B cell (primary cell): ENCODE measurements around the gene TTC23L.

Source experiments
- EZH2 ChIP-seq: IDR thresholded peaks from 2 replicates; pipeline ENCODE4 v1.6.1; 2012; ENCODE audit warnings: borderline replicate concordance, low read depth, mild to moderate bottlenecking, moderate library complexity, low read length; ENCODE audit not compliant: insufficient read depth, poor library complexity, severe bottlenecking
- TF ChIP-seq, protein P1 (sequence below): fragments of 200-600 bp; IDR thresholded peaks from one replicate; pipeline ENCODE4 v1.8.0; 2022; ENCODE audit warnings: antibody characterized with exemption, mild to moderate bottlenecking

DNA sequence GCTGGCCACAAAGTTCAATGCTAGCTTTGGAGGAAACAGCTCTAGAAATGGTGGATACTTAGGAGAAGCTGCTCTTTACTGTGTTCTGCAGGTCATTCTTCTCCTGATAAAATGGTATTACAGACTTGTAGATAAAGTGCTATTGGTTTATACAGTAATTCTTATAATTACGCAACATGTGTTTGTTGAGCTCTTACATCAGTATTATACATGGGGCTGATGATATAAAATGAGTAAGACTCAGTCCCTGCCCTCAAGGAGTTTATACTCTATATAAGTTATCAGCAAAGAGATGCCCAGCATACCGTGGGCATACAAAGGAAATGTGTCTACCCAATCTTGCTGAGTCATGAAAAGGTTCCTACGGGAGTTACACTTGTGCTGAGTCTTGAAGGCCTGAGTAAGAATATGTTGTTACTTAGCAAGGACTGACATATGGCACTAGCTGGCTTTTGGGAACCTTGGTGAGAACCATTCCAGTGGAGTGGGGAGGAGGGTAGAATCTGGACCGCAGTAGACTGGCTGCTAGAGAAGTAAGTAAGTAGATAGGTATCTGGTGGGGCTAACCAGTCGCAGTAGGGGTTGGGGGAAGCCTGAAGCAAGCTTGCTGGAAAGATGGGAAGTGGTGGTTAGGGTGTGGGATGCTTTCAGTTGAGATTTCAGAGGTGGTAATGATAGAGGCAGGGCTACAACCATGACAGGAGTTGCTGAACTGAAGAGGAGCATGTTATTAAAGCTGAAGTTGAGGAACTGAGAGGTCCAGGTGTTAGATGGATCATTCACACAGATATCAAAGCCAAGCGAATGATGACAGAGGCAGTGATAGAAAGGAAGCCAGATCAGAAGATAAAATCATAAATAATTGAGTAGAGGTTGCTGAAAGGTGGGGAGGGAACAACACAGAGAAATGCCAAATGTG, 11.1 kb upstream of the TTC23L start:
- TF ChIP-seq, protein P1, sequence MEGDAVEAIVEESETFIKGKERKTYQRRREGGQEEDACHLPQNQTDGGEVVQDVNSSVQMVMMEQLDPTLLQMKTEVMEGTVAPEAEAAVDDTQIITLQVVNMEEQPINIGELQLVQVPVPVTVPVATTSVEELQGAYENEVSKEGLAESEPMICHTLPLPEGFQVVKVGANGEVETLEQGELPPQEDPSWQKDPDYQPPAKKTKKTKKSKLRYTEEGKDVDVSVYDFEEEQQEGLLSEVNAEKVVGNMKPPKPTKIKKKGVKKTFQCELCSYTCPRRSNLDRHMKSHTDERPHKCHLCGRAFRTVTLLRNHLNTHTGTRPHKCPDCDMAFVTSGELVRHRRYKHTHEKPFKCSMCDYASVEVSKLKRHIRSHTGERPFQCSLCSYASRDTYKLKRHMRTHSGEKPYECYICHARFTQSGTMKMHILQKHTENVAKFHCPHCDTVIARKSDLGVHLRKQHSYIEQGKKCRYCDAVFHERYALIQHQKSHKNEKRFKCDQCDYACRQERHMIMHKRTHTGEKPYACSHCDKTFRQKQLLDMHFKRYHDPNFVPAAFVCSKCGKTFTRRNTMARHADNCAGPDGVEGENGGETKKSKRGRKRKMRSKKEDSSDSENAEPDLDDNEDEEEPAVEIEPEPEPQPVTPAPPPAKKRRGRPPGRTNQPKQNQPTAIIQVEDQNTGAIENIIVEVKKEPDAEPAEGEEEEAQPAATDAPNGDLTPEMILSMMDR = no peak
- TF ChIP-seq EZH2 = no peak
